K562 (cell line): ENCODE results near the gene RABGAP1L. TPM values are rescaled to one million over a fixed set of nuclear protein-coding genes. Genes with fewer than 3 reads are reported as not detected.

Experiments
- ARHGAP35 ChIP-seq: fragments of 450-650 bp; IDR thresholded peaks from 2 replicates; pipeline ENCODE4 v1.6.1; 2018; ENCODE audit not compliant: partially characterized antibody
- CHD1 ChIP-seq: fragments of 200-600 bp; sonication (generic); IDR thresholded peaks from one replicate; pipeline ENCODE4 v1.6.1; 2012; ENCODE audit warnings: mild to moderate bottlenecking, moderate library complexity, low read length, inconsistent platforms
- CHD2 ChIP-seq: IDR thresholded peaks from 2 replicates; pipeline ENCODE4 v1.6.1; 2011; ENCODE audit warnings: low read depth, low read length
- CUX1 ChIP-seq: fragments of 200-800 bp; sonication (Bioruptor generic); IDR thresholded peaks from 2 replicates; pipeline ENCODE4 v1.6.1; 2016; ENCODE audit warnings: missing genetic modification characterization, missing compliant biosample characterization
- ETV1 ChIP-seq: fragments of 450-650 bp; conservative IDR thresholded peaks from 2 replicates; pipeline ENCODE4 v1.6.1; 2016; ENCODE audit warnings: missing genetic modification characterization, control low read depth, low read depth, missing compliant biosample characterization
- GATAD2A ChIP-seq: fragments of 450-650 bp; IDR thresholded peaks from 2 replicates; pipeline ENCODE4 v1.6.1; 2017
- MBD2 ChIP-seq: sonication (generic); IDR thresholded peaks from 2 replicates; pipeline ENCODE4 v1.6.1; 2016; ENCODE audit warnings: low read depth, borderline replicate concordance
- POLR3G ChIP-seq: IDR thresholded peaks from 2 replicates; pipeline ENCODE4 v1.6.1; 2011; ENCODE audit not compliant: insufficient read length, insufficient replicate concordance; ENCODE audit errors: extremely low read depth
- PREB ChIP-seq: sonication (generic); formaldehyde crosslinking; IDR thresholded peaks from 2 replicates; pipeline ENCODE4 v1.8.1; 2023; ENCODE audit warnings: mild to moderate bottlenecking, missing genetic modification reagents
- SMC3 ChIP-seq: conservative IDR thresholded peaks from 2 replicates; pipeline ENCODE4 v1.6.1; 2011; ENCODE audit warnings: low read depth, low read length, improper control_type of control experiment; ENCODE audit not compliant: insufficient read depth
- TAF15 ChIP-seq: fragments of 200-400 bp; formaldehyde crosslinking; IDR thresholded peaks from 2 replicates; pipeline ENCODE4 v1.6.1; 2017; ENCODE audit warnings: mild to moderate bottlenecking, low read depth, low read length, moderate library complexity
- TAF7 ChIP-seq: fragments of 450-650 bp; IDR thresholded peaks from 2 replicates; pipeline ENCODE4 v1.6.1; 2016; ENCODE audit warnings: missing genetic modification characterization, missing compliant biosample characterization
- TRIM28 ChIP-seq: fragments of 450-650 bp; IDR thresholded peaks from 2 replicates; pipeline ENCODE4 v1.6.1; 2017
- ZBTB34 ChIP-seq: fragments of 250-450 bp; sonication (Bioruptor Pico); IDR thresholded peaks from 2 replicates; pipeline ENCODE4 v1.8.0; 2021; ENCODE audit warnings: mild to moderate bottlenecking, moderate library complexity
- ZBTB7A ChIP-seq: IDR thresholded peaks from 2 replicates; pipeline ENCODE4 v1.6.1; 2011; ENCODE audit warnings: low read depth, mild to moderate bottlenecking, low read length, moderate library complexity, borderline replicate concordance; ENCODE audit not compliant: control insufficient read depth
- ZC3H8 ChIP-seq: fragments of 450-650 bp; IDR thresholded peaks from 2 replicates; pipeline ENCODE4 v1.6.1; 2017
- ZNF143 ChIP-seq: sonication (generic); formaldehyde crosslinking; IDR thresholded peaks from 2 replicates; pipeline ENCODE4 v1.9.0; 2022; ENCODE audit warnings: mild to moderate bottlenecking, missing genetic modification reagents
- polyA plus RNA-seq, 8 experiments: library from polyadenylated mRNA; depleted of rRNA in 4 of 8; stranded (reverse) in 5 of 8; unstranded in 3 of 8; fragments of >200 nt; fragmentation: Nextera tagmentation in 2 of 8; fragmentation: Illumina TruSeq in 1 of 8; extraction: Ambion mirVana in 2 of 8; extraction: Trizol in 1 of 8; gene quantifications; 2 replicates each; pipeline versions ENCODE4 v1.2.1 to v1.2.3, GENCODE V29; 2011 to 2014; ENCODE audit warnings: inconsistent platforms in 1 of 8, missing spikeins in 1 of 8
- total RNA-seq, 7 experiments: library from RNA; depleted of rRNA in 6 of 7; stranded (reverse); fragments of >200 nt in 6 of 7; fragmentation: Illumina TruSeq in 2 of 7; extraction: Trizol in 2 of 7; gene quantifications; 2 replicates each; pipeline versions ENCODE4 v1.2.1 to v1.2.3, GENCODE V29; 2011 to 2021; ENCODE audit warnings: low replicate concordance in 1 of 7
- TF ChIP-seq, protein P1 (sequence below): fragments of 250-450 bp; sonication (Bioruptor Pico); IDR thresholded peaks from 2 replicates; pipeline ENCODE4 v1.6.1; 2021; ENCODE audit warnings: mild to moderate bottlenecking
- TF ChIP-seq, protein P2 (sequence below): fragments of 450-650 bp; formaldehyde crosslinking; IDR thresholded peaks from 2 replicates; pipeline ENCODE4 v1.4.0; 2022; ENCODE audit warnings: mild to moderate bottlenecking, moderate library complexity

Gene RABGAP1L
- total and polyA plus RNA-seq, 9 of the 15 experiments (the other 6 are each of a cell fraction or from before 2014, with no cell fraction given) = 16.5 to 44.9 (median 26.7) TPM

GRCh38 chr1:174999216-174999935 is 840.1 kb downstream of the RABGAP1L start (continued):
- TF ChIP-seq TAF15 = no peak
- no peak for TF ChIP-seq ZNF143 (CRISPR knock-in tag)
- TF ChIP-seq PREB = no peak
- TF ChIP-seq, protein P1, sequence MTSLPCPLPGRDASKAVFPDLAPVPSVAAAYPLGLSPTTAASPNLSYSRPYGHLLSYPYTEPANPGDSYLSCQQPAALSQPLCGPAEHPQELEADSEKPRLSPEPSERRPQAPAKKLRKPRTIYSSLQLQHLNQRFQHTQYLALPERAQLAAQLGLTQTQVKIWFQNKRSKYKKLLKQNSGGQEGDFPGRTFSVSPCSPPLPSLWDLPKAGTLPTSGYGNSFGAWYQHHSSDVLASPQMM (CRISPR knock-in tag) = no peak
- TF ChIP-seq MBD2 = peak; percentile 86
- TF ChIP-seq CHD2 = peak; percentile 95
- 0 out of 2 replicates have a peak, but pooled peaks have one; percentile 66 for TF ChIP-seq GATAD2A
- peak; percentile 55; the same call in 1 of the 2 replicates for TF ChIP-seq TRIM28
- TF ChIP-seq TAF7 (tag) = peak; percentile 92
- TF ChIP-seq SMC3 = no peak
- no peak for TF ChIP-seq CHD1
- TF ChIP-seq ZC3H8 = no peak
- TF ChIP-seq, protein P2, sequence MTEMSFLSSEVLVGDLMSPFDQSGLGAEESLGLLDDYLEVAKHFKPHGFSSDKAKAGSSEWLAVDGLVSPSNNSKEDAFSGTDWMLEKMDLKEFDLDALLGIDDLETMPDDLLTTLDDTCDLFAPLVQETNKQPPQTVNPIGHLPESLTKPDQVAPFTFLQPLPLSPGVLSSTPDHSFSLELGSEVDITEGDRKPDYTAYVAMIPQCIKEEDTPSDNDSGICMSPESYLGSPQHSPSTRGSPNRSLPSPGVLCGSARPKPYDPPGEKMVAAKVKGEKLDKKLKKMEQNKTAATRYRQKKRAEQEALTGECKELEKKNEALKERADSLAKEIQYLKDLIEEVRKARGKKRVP (CRISPR knock-in tag) = peak; percentile 57; the same call in 1 of the 2 replicates
- TF ChIP-seq ZBTB34 (CRISPR knock-in tag) = no peak
- no peak for TF ChIP-seq POLR3G
- TF ChIP-seq ETV1 = peak; percentile 89
- TF ChIP-seq CUX1 (CRISPR knock-in tag) = peak; percentile 82
- no peak for TF ChIP-seq ZBTB7A
- no peak for TF ChIP-seq ARHGAP35
